HCT116 (cell line): Measurements from ENCODE around the gene TTYH3. TPM values are rescaled to one million over a fixed set of nuclear protein-coding genes. Genes with fewer than 3 reads are reported as not detected.

Source experiments
- ATAC-seq: fragments of 200-7000 bp; cut with Tn5 transposase; 2 replicates; pipeline ENCODE4 v1.9.1; 2020; ENCODE audit warnings: mild to moderate bottlenecking, moderate library complexity
- BruUV-seq: library from RNA; stranded (reverse); fragments of 400-500 nt; replicated peaks from 2 replicates; lab custom pipeline; 2021; lab: Mats Ljungman, UMichigan
- CTCF ChIA-PET: fragments of 300-600 bp; sonication (Branson Sonifier 250); formaldehyde crosslinking; loops from one replicate; lab custom pipeline; 2021; ENCODE audit warnings: antibody characterized with exemption; lab: Charles Lee
- POLR2A ChIA-PET: fragments of 300-600, 350-600 bp; sonication (Branson Sonifier 250); formaldehyde crosslinking; loops from one replicate; lab custom pipeline; 2021; ENCODE audit warnings: antibody characterized with exemption; lab: Charles Lee
- RAD21 ChIA-PET, 2 experiments: fragments of 300-600 bp; sonication (Branson Sonifier 250); formaldehyde crosslinking; loops; one replicate each; lab custom pipeline; 2023; ENCODE audit warnings: low total read pairs in 2 of 2; ENCODE audit not compliant: uncharacterized antibody in 2 of 2, unreplicated experiment in 2 of 2, low non-redundant PET in 1 of 2; lab: Charles Lee
- DNase-seq: peaks from one replicate; pipeline ENCODE4 v3.0.0-alpha.2; 2010; ENCODE audit warnings: low read depth, low spot score
- H2AFZ ChIP-seq: fragments of 200-600 bp; shearing (Covaris generic), sonication (generic); 2 replicates; pipeline ENCODE4 v1.6.1; 2017; ENCODE audit warnings: low read depth, mixed run types, mixed read lengths, antibody characterized with exemption, low read length; ENCODE audit not compliant: poor library complexity, severe bottlenecking
- H3K27ac ChIP-seq: 2 replicates; pipeline ENCODE4 v1.5.1; 2012; ENCODE audit warnings: low read depth, low read length
- H3K27me3 ChIP-seq: fragments of 200-600 bp; sonication (generic); 2 replicates; pipeline ENCODE4 v1.6.1; 2016; ENCODE audit warnings: mixed run types, low read length, mixed read lengths; ENCODE audit not compliant: insufficient read depth
- H3K36me3 ChIP-seq, 2 experiments: fragments of 200-500 bp in 1 of 2; fragments of 200-600 bp in 1 of 2; sonication (Bioruptor generic) in 1 of 2; sonication (generic) in 1 of 2; 2 replicates each; pipeline versions ENCODE4 v1.5.1 to v1.6.1; 2014 to 2016; ENCODE audit warnings: low read length in 2 of 2, inconsistent platforms in 1 of 2, mixed read lengths in 1 of 2, mixed run types in 1 of 2; ENCODE audit not compliant: insufficient read depth in 2 of 2, control insufficient read depth in 1 of 2
- H3K4me1 ChIP-seq, 2 experiments: fragments of 200-600 bp in 1 of 2; sonication (generic) in 1 of 2; 2 replicates each; pipeline versions ENCODE4 v1.5.1 to v1.6.1; 2012 to 2017; ENCODE audit warnings: low read length in 2 of 2, inconsistent platforms in 1 of 2, mild to moderate bottlenecking in 1 of 2, mixed read lengths in 1 of 2, mixed run types in 1 of 2, moderate library complexity in 1 of 2; ENCODE audit not compliant: insufficient read depth in 2 of 2, control insufficient read depth in 1 of 2
- H3K4me2 ChIP-seq: fragments of 200-600 bp; sonication (generic); 2 replicates; pipeline ENCODE4 v1.6.1; 2017; ENCODE audit warnings: mixed run types, low read length, mixed read lengths
- H3K4me3 ChIP-seq, 2 experiments: fragments of 200-600 bp in 1 of 2; sonication (generic) in 1 of 2; replicated peaks in 1 of 2; 2 replicates each; pipeline ENCODE4 v1.5.1; 2011 to 2016; ENCODE audit warnings: low read length in 2 of 2, control low read depth in 1 of 2, low read depth in 1 of 2, mild to moderate bottlenecking in 1 of 2, mixed read lengths in 1 of 2, mixed run types in 1 of 2
- H3K79me2 ChIP-seq: fragments of 200-600 bp; sonication (generic); 2 replicates; pipeline ENCODE4 v1.6.1; 2017; ENCODE audit warnings: mild to moderate bottlenecking, mixed run types, low read length, moderate library complexity, mixed read lengths; ENCODE audit not compliant: insufficient read depth
- H3K9ac ChIP-seq: fragments of 200-600 bp; sonication (generic); 2 replicates; pipeline ENCODE4 v1.6.1; 2016; ENCODE audit warnings: low read length, mixed read lengths
- H3K9me2 ChIP-seq: fragments of 200-600 bp; sonication (generic), shearing (Covaris generic); 2 replicates; pipeline ENCODE4 v1.6.1; 2017; ENCODE audit warnings: mixed run types, mild to moderate bottlenecking, moderate library complexity; ENCODE audit not compliant: insufficient read depth
- H3K9me3 ChIP-seq, 2 experiments: fragments of 200-500 bp in 1 of 2; fragments of 200-600 bp in 1 of 2; sonication (Bioruptor generic) in 1 of 2; sonication (generic) in 1 of 2; 2 replicates each; pipeline ENCODE4 v1.6.1; 2014 to 2017; ENCODE audit warnings: low read length in 2 of 2, mixed read lengths in 2 of 2, inconsistent platforms in 1 of 2, low read depth in 1 of 2, mild to moderate bottlenecking in 1 of 2, mixed run types in 1 of 2, moderate library complexity in 1 of 2; ENCODE audit not compliant: control insufficient read depth in 1 of 2, insufficient read depth in 1 of 2
- H4K20me1 ChIP-seq: fragments of 200-600 bp; sonication (generic), shearing (Covaris generic); 2 replicates; pipeline ENCODE4 v1.6.1; 2017; ENCODE audit warnings: mixed run types, mild to moderate bottlenecking, moderate library complexity; ENCODE audit not compliant: insufficient read depth
- CTCF ChIP-seq, 3 experiments: fragments of 200-600 bp in 1 of 3; sonication (generic) in 1 of 3; IDR thresholded peaks in 2 of 3; conservative IDR thresholded peaks in 1 of 3; 2 replicates each; pipeline ENCODE4 v1.5.1; 2012 to 2017; ENCODE audit warnings: low read depth in 2 of 3, low read length in 2 of 3, antibody characterized with exemption in 1 of 3, borderline replicate concordance in 1 of 3, control low read depth in 1 of 3, mild to moderate bottlenecking in 1 of 3, mixed read lengths in 1 of 3, mixed run types in 1 of 3, moderate library complexity in 1 of 3; ENCODE audit not compliant: insufficient read depth in 1 of 3
- FOSL1 ChIP-seq: IDR thresholded peaks from 2 replicates; pipeline ENCODE4 v1.6.1; 2012; ENCODE audit warnings: low read depth
- POLR2AphosphoS5 ChIP-seq: IDR thresholded peaks from 2 replicates; pipeline ENCODE4 v1.6.1; 2011; ENCODE audit warnings: mild to moderate bottlenecking, low read depth, low read length, moderate library complexity
- SP1 ChIP-seq: IDR thresholded peaks from 2 replicates; pipeline ENCODE4 v1.6.1; 2012; ENCODE audit warnings: low read depth
- SRF ChIP-seq: IDR thresholded peaks from 2 replicates; pipeline ENCODE4 v1.6.1; 2012; ENCODE audit warnings: low read depth
- TCF7L2 ChIP-seq: IDR thresholded peaks from 2 replicates; pipeline ENCODE4 v1.7.0; 2011; ENCODE audit warnings: borderline replicate concordance, inconsistent platforms; ENCODE audit not compliant: insufficient read depth, insufficient read length; ENCODE audit errors: extremely low read depth
- intact Hi-C: fragments of 100-400 bp; cut with micrococcal nuclease; formaldehyde crosslinking; loops from 2 replicates; pipeline ENCODE4 v1.10.0; 2022
- total RNA-seq: library from RNA; stranded (reverse); gene quantifications from one replicate; pipeline ENCODE4 v1.2.1, GENCODE V29; 2021; ENCODE audit not compliant: unreplicated experiment

TTYH3 gene
- total RNA-seq, 1 experiment from 2014 or later: 40.3 TPM

GRCh38 chr7:2602406-2603043, 29.3 kb upstream of the TTYH3 start:
- no peak for TF ChIP-seq FOSL1
- no peak for TF ChIP-seq TCF7L2
- TF ChIP-seq SRF: no peak
- TF ChIP-seq CTCF (IDR thresholded peaks at IDR 0.05 in 2 of 3, conservative IDR thresholded peaks at IDR 0.05 in 1 of 3; ENCODE audit: borderline replicate concordance in 1 of 3, insufficient read depth in 1 of 3, low read depth in 2 of 3, low read length in 2 of 3): no peak
- no peak for TF ChIP-seq POLR2AphosphoS5
- no peak for TF ChIP-seq SP1
- Histone ChIP-seq H3K27me3 (no peaks in the 10 kb centered on the region), H4K20me1 (no peaks in the 10 kb centered on the region), H2AFZ (no peak overlapping the region), H3K9ac (no peak overlapping the region), H3K9me2 (no peaks in the 10 kb centered on the region), H3K4me3 (no peak overlapping the region), H3K9me3 (no peaks in the 10 kb centered on the region), H3K4me1 (no peaks in the 10 kb centered on the region), H3K79me2 (no peaks in the 10 kb centered on the region), H3K27ac (no peak overlapping the region), H3K36me3 (peaks cover 3 to 8% of the 10 kb centered on the region in 2 experiments; a peak in 2 of 4 replicates), H3K4me2 (no peak overlapping the region)
- POLR2A ChIA-PET: no interaction called here
- no TSS peak for BruUV-seq
- intact Hi-C loops: no loop called here
- no peak for ATAC-seq
- CTCF ChIA-PET: no interaction called here
- DNase-seq: no peak
- RAD21 ChIA-PET: no interaction called here
